ENCODE results near the gene STX5.
"Not testable (repeated sequence)": the region's sequence is repeated elsewhere in the genome, so short reads cannot be mapped to it uniquely, and the experiment has no call there.

STX5 gene

GRCh38 chr11:62854013-62854824 lies 22.4 kb upstream of the STX5 start:
- DNase-seq (ENCODE audit: low spot score), result no peak

DNA sequence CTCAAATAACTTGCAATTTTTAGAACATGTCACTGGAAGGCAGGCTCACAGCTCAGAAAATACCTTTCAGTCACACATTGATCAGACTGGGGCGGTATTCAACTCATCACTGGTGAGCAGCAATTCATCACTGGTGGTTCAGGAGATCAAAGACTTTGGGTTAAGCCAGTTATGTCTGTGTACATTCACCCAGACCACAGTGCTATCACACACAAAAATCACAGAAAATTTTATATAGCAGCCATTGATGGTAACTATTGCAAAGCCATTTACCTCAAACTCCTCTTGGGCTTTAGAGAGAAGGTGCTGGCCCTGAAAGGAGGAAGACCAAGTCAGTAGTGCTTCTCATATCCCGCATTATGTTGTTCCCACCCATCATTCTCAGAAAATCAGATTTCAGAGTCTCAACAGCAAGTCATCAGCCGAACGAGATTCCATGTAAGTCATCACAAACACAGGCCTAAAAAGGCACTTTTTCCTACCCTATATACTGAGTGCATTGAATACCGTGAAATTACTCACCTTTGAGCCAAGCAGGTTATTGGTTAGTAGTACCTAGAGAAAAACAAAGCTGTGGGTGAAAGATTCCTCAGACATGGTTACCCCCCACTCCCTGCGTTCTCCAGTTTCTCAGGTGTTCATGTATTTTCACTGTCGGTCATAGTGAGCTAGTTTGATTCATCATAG lies 21.6 kb upstream of the STX5 start:
- peak; percentile 69 for DNase-seq (ENCODE audit: low spot score)

- peak; percentile 74 for DNase-seq (ENCODE audit: low spot score)
These were observed 20.8 kb upstream of the STX5 start for GRCh38 chr11:62852523-62853188.

DNA sequence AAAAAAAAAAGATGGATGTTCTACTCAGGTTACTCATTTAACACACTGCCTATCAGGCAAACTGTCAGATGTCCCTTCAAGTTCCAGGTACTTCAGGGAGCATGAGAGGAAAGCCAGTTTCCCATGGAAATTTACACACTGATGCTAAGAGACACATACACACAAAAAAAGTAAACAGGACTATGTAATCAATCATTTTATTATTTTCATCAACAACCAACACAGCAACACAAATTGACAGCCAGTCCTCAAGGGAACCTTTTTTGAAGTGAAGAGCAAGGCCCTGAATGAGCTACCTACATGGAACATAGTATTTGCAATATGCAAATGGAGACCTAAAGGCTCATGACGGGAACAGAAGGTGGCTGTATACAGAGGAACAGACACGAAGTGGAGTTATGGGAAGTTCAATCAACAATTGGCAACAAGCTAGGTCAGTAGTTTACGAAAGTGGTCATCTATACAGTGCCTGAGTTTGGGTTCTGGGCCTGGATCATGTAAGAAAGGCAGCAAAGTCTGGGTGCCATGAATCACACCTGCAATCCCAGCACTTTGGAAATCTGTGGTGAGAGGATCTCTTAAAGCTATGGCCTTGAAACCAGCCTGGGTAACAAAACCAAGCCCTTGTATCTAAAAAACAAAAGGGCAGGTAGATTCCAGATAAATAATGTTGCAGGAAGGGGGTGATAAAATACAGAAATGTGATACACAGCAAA lies 20.1 kb upstream of the STX5 start:
- DNase-seq (ENCODE audit: low spot score), result no peak

GRCh38 chr11:62850911-62851806 lies 19.3 kb upstream of the STX5 start:
- peak; percentile 77 for DNase-seq (ENCODE audit: low spot score)

DNA sequence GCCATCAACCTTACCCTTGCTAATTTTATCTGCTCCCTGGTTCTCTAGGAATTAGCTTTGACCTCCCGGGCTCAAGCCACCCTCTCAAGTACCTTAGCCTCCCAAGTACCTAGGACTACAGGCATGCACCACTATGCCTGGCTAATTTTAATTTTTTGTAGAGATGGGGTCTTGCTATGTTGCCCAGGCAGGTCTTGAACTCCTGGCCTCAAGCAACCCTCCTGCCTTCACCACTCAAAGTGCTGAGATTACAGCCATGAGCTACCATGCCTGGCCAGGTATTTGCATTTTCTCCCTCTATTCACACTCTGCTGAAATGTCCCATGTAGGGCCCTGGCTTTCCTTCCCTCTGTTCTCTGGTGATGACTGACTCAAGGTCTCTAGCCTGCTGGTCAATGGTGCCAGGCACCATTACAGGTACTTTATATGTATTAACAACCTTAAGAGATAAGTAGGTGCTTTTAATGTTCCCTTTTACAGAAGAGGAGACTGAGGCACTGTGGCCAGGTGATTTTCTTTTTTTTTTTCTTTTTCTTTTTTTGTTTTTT lies 16.0 kb upstream of the STX5 start:
- DNase-seq (ENCODE audit: low spot score), result no peak

GRCh38 chr11:62846177-62846576 lies 14.3 kb upstream of the STX5 start:
- DNase-seq (ENCODE audit: low spot score), result no peak

GRCh38 chr11:62844154-62844553 lies 12.3 kb upstream of the STX5 start:
- no peak for DNase-seq (ENCODE audit: low spot score)

- DNase-seq (ENCODE audit: low spot score), result no peak
These were observed 11.6 kb upstream of the STX5 start for GRCh38 chr11:62843466-62843865.

- not testable (repeated sequence) for DNase-seq (ENCODE audit: low spot score)
These were observed 11.0 kb upstream of the STX5 start for GRCh38 chr11:62842891-62843290.

GRCh38 chr11:62842171-62842741 lies 10.4 kb upstream of the STX5 start:
- DNase-seq (ENCODE audit: low spot score), result no peak

DNA sequence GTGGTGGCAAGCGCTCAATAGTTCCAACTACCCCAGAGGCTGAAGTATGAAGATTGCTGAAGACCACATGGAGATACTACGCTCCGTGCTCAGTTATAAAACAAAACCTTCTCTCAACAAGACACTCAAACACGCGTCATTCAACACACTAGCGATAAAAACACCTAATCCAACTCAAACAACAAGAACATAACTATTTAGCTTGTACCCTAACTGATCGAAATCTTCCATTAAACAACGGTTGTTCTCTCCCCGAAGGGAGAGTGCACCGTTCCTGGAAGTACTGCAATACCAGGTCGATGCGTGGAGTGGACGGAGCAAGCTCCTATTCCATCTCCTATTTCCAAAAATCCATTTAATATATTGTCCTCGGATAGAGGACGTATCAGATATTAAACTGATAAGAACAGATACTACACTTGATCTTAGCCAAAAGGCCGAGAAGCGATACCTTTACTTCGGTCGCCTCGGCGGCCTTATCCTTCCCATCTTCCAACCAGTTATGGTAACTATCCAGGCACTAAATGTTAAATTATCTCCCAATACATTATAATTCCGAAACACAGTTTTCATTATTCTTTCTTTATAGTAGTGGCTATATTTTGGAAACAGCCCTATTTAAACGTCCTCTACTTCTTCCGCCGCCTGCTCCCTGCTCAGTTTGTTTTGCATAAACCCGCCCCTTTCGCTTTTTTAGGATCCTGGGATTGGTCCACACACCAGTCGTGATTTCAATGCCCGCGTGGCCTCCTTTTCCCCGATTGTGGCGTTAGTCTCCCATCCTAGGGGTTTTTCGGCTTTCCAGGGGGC lies 9.7 kb upstream of the STX5 start:
- DNase-seq (ENCODE audit: low spot score), result peak; percentile 99

DNA sequence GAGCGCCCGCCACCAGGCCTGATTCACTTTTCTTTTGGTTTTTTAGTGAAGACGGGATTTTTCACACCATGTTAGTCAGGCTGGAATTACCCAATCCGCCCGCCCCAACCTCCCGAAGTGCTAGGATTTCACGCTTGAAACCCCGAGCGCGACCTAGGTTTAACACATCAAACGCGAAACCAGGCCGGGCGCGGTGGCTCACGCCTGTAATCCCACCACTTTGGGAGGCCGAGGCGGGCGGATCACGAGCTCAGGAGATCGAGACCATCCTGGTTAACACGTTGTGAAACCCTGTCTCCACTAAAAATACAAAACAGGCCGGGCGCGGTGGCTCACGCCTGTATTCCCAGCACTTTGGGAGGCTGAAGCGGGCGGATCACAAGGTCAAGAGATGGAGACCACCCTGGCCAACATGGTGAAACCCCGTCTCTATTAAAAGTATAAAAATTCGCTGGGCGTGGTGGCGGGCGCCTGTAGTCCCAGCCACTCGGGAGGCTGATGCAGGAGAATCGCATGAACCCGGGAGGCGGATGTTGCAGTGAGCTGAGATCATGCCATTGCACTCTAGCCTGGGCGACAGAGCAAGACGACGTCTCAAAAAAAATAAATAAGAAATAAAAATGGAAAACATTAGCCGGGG lies 9.0 kb upstream of the STX5 start:
- DNase-seq (ENCODE audit: low spot score), result peak; percentile 84

DNA sequence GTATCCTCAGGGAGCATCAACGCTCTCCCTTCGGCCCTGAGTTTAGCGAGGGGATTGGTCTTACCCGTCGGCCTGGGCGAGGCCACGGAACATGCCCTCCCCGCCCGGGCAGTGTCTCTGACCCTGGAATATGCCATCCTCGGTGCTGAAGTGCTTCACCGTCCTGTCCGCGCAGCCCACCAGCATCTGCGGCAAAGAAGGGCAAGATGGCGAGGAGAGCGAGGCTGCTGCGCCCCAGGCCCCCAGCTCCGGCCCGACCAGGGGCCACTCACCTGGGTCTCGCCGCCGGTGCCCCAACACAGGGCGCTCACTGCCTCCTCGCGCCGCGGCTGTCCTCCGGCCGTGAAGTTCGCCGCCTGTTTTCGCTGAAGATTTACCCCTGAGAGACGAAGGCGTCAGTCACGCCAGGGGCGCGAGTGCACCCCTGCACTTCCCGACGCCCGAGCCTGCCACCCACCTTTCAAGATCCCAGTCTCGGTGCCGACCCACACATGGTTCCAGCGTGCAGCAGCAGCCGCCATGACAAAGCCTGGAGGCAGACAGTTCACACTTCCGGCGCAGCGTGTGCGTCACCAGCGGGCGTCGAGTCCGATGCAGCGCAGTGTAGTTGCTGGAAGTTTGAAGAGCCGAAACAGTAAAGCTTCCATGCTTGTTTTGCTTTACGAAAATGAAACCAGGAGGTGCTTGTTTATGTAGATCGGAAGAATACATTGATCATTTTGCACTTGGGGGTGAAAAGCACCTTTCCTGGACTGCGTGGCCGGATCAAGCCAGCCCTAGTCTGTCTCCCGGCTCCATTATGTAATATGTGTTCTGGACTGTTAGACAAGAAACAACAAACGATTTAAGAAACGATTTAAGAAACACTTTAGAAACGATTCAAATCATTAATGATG lies 7.4 kb upstream of the STX5 start, which contains the start of gene WDR74:
Gene WDR74 (minus strand): TSS at position 541 of the 896 bp plus-strand sequence. CDS start 20 bp downstream, at position 521.
- peak; percentile 95 for DNase-seq (ENCODE audit: low spot score)

DNA sequence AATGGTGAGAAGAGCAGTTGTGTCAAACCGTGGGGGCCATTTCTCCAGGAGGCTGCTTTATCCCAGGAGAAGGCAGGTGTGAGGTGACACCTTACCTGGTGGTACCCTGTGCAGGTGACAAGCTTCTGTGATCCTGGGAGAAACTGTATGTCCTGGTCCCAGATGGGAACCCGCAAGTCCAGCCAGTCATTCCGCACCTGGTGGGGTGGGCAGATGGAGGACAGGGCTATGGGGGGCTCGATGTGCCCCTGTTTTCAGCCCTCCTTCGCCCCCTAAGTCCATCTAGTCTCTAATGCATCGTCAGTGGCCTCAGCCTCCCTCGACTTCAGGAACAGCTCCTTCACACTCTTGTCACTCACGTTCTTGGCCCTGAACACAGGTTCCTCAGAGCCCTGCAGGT lies 3.5 kb upstream of the STX5 start:
- no peak for DNase-seq (ENCODE audit: low spot score)

DNA sequence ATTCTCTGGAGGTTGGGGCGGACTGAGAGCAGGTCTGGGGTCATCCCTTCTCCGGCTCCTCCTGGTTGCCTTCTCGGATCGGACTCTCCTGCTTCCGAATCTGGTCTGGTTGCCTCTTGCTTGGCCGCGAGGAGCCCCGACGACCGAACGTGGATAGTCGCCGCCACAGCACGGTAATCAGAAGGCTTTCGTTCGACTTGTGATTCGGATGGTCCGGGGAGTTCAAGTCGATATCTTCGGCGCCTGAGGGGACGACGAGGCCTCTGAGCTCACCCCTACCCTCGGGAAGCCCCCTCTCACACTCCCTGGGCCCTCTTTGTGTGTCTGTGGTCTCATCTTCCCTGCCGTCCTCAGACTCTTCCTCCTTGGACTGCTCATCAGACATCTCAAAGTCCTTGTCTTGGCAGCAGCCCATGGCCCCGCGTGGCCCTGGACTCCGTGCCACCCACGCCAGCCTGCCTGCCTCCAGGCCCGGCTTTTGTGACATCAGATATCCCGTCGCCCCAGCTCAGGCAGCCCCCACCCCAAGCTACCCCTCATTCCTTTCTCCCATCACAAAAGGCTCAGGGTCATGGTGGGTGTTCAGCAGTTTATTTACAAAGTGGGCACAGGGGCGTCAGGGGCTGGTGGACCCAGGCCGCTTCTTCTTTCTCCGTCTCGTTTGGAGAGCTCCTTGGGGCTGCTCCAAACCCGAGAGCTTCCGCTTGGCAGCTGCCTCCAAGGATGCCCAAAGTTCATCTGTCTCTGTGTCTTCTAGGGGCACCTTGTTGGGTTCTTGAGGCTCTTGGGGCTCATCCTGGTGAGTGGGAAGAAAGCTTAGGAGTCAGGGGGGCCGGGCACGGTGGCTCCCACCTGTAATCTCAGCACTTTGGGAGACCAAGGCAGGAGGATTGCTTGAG lies 734 bp upstream of the STX5 start, which contains the start of gene TEX54:
Gene TEX54 (minus strand): TSS at position 506 of the 899 bp plus-strand sequence.
- DNase-seq (ENCODE audit: low spot score), result peak; percentile 59

All from RKO (cell line).